Heart left ventricle (tissue), 16 donors: Measurements from ENCODE around the gene IL37. TPM values are rescaled to one million over a fixed set of nuclear protein-coding genes. Genes with fewer than 3 reads are reported as not detected.

Experiments used
- ATAC-seq, 4 donors: fragments of 200-7000 bp; cut with Tn5 transposase; one replicate each; pipeline ENCODE4 v1.9.1; 2020 to 2022; ENCODE audit warnings: moderate library complexity in 4 of 4, mild to moderate bottlenecking in 3 of 4, moderate number of reproducible peaks in 1 of 4
- DNase-seq, 5 donors: peaks; one replicate each; pipeline ENCODE4 v3.0.0-alpha.2; 2020
- H3K27ac ChIP-seq, 12 donors: fragments of 200-600 bp; sonication (generic) in 4 of 12; one replicate each; pipeline versions ENCODE4 v1.5.0 to v1.8.0; 2016 to 2022; ENCODE audit warnings: mild to moderate bottlenecking in 2 of 12
- H3K27me3 ChIP-seq, 9 donors: fragments of 200-600 bp; sonication (generic) in 2 of 9; one replicate each; pipeline versions ENCODE4 v1.5.1 to v1.8.0; 2016 to 2022; ENCODE audit warnings: mild to moderate bottlenecking in 3 of 9
- H3K36me3 ChIP-seq, 9 donors: fragments of 200-600 bp; sonication (generic) in 2 of 9; one replicate each; pipeline versions ENCODE4 v1.5.0 to v1.8.0; 2018 to 2022; ENCODE audit warnings: mild to moderate bottlenecking in 2 of 9
- H3K4me1 ChIP-seq, 12 donors: fragments of 200-600 bp; sonication (generic) in 4 of 12; one replicate each; pipeline versions ENCODE4 v1.5.0 to v1.8.0; 2016 to 2022; ENCODE audit warnings: mild to moderate bottlenecking in 3 of 12
- H3K4me3 ChIP-seq, 12 donors: fragments of 200-600 bp; sonication (generic) in 4 of 12; one replicate each; pipeline versions ENCODE4 v1.5.0 to v1.8.0; 2017 to 2022; ENCODE audit warnings: mild to moderate bottlenecking in 9 of 12, moderate library complexity in 4 of 12
- H3K9me3 ChIP-seq, 12 donors: fragments of 200-600 bp; sonication (generic) in 4 of 12; one replicate each; pipeline versions ENCODE4 v1.5.0 to v1.8.0; 2016 to 2022; ENCODE audit warnings: mild to moderate bottlenecking in 1 of 12
- POLR2A ChIP-seq, 2 donors: fragments of 450-650 bp; IDR thresholded peaks; one replicate each; pipeline ENCODE4 v1.6.1; 2017; ENCODE audit warnings: antibody characterized with exemption in 2 of 2, mild to moderate bottlenecking in 2 of 2, moderate library complexity in 2 of 2
- WGBS, 4 donors: extraction: QIAGEN DNeasy Blood & Tissue Kit in 2 of 4; methylation state at CpG; one replicate each; pipeline versions ENCODE4 v1.1.5 to v1.1.7; 2013 to 2018; 5-methylcytosine and 5-hydroxymethylcytosine counted together
- intact Hi-C, 10 donors: fragments of 100-400 bp; cut with DNase I; formaldehyde crosslinking; loops; one replicate each; pipeline versions ENCODE4 v1.11.1 to v1.14.2; 2022
- polyA plus RNA-seq, 2 donors: library from polyadenylated mRNA; stranded (reverse); fragments of 200-250 nt; gene quantifications; one replicate each; pipeline ENCODE4 v1.2.3, GENCODE V29; 2013
- total RNA-seq, 9 donors: library from RNA; depleted of rRNA in 2 of 9; stranded (reverse); fragments of >200 nt in 2 of 9; fragmentation: NEBNext Ultra II Directional in 3 of 9; extraction: Animal tissue kit (Norgen Biotek cat#: 25700) in 3 of 9; gene quantifications; one replicate each; pipeline versions ENCODE4 v1.1.0 to v1.2.4, GENCODE V29; 2016 to 2023
- TF ChIP-seq, protein P1 (sequence below), 12 donors: fragments of 200-600 bp; sonication (generic) in 4 of 12; IDR thresholded peaks; one replicate each; pipeline versions ENCODE4 v1.5.0 to v1.8.0; 2018 to 2022; ENCODE audit warnings: antibody characterized with exemption in 12 of 12, mild to moderate bottlenecking in 5 of 12
- donor health status: ischemic (EF 13 %, LVEDD 7.1; RV severe dilation, severe dysfunction).
- donor health status: healthy with polysubstance abuse.
- donor health status: DM: no; HTN: yes; CAD: no.
- donor health status: DM: no; HTN: no; CAD: no.
- donor health status: ischemic (EF 25% LVEDD 6.9; RV normal size, moderate dysfunction).
- donor health status: ischemic (EF 25% LVEDD 5.7; RV mildly dilated, moderate dysfunction).
- donor health status: healthy.
- donor health status: DM: yes; HTN: yes; CAD: no.
- donor health status: ischemic (EF 35%, LVEDD 5.7; RV mildly dilated, moderate dysfunction).
- donor health status: nonischemic (EF 11% LVEDD 7.7; RV severe dilation, severe dysfunction).
- donor health status: DM: yes; HTN: yes; CAD: no.
- donor health status: PGD.
- donor health status: ischemic (EF 29% LVEDD 5.4; RV normal size, mild dysfunction).
- donor health status: nonischemic (EF 23%, LVEDD 6.1; RV moderate dilation, normal function).

IL37 gene
- total and polyA plus RNA-seq, 11 donors = not detected

DNA sequence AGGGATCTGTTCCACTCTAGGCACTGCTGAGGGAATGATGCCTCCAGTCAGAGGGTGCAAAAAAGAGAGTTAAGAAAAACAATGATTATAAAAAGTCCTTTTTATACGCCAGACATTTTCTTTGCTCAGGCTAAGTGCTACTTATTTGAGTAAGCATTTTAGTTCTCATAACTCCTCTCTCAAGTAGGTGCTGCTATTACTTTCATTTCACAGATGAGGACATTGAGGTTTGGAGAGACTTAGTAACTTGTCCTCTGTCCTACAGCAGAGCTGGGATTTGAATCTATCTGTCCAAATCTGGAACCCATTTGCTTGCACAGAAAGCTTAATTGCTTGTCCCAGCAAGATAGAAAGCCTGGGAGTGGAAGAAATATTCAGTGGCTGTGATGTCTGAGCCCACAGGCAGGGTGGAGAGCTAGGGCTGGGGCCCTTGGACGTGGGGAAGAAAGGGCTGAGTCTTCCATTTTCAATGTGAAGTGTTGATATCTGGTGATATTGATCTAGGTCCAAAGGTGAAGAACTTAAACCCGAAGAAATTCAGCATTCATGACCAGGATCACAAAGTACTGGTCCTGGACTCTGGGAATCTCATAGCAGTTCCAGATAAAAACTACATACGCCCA lies 5.8 kb downstream of the IL37 start:
- Histone ChIP-seq H3K27ac (no peak overlapping the region), H3K4me3 (no peak overlapping the region), H3K4me1 (no peaks in the 10 kb centered on the region), H3K27me3 (peaks cover 0 to 15% (median 0%) of the 10 kb centered on the region in 9 donors), H3K36me3 (no peaks in the 10 kb centered on the region), H3K9me3 (peaks cover 0 to 8% (median 0%) of the 10 kb centered on the region in 12 donors)
- ATAC-seq (no peak), DNase-seq (no peak)
- WGBS, 4 donors = 81 to 91% (median 87%) methylated on average over 4 of the region's 4 CpGs
- TF ChIP-seq POLR2A (IDR thresholded peaks at IDR 0.05) = no peak
- TF ChIP-seq, protein P1, sequence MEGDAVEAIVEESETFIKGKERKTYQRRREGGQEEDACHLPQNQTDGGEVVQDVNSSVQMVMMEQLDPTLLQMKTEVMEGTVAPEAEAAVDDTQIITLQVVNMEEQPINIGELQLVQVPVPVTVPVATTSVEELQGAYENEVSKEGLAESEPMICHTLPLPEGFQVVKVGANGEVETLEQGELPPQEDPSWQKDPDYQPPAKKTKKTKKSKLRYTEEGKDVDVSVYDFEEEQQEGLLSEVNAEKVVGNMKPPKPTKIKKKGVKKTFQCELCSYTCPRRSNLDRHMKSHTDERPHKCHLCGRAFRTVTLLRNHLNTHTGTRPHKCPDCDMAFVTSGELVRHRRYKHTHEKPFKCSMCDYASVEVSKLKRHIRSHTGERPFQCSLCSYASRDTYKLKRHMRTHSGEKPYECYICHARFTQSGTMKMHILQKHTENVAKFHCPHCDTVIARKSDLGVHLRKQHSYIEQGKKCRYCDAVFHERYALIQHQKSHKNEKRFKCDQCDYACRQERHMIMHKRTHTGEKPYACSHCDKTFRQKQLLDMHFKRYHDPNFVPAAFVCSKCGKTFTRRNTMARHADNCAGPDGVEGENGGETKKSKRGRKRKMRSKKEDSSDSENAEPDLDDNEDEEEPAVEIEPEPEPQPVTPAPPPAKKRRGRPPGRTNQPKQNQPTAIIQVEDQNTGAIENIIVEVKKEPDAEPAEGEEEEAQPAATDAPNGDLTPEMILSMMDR (IDR thresholded peaks at IDR 0.05) = no peak
- intact Hi-C loops = no loop called here

DNA sequence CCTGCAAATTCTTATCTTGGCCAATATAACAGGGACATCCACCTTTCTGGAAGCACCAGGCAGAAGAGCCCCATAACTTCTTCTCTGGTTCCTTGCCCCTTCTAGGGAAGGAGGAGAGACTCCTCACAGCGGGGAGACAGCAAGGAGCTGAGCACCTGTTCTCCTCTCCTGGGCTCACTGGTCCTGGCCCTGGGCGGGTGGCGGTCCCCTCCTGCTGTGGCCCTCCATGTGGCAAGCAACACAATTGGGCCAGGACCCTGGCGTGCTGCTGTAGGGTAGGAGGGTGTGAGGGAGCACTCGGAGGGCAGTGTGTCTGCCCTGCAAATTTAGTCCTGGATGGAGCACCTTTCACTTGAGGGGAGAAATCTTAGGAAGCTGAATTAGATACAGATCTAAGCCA lies 6.9 kb downstream of the IL37 start:
- 85 to 94% (median 93%) methylated on average over 5 of the region's 5 CpGs for WGBS, 4 donors
- H3K4me3 ChIP-seq = no peak overlapping the region
- DNase-seq (no peak), ATAC-seq (no peak)
- TF ChIP-seq, protein P1 (IDR thresholded peaks at IDR 0.05) = no peak
- TF ChIP-seq POLR2A (IDR thresholded peaks at IDR 0.05) = no peak
- H3K4me1 ChIP-seq = no peaks in the 10 kb centered on the region
- no peaks in the 10 kb centered on the region for H3K36me3 ChIP-seq
- intact Hi-C loops = no loop called here
- peaks cover 0 to 8% (median 0%) of the 10 kb centered on the region in 12 donors for H3K9me3 ChIP-seq
- H3K27me3 ChIP-seq = peaks cover 0 to 15% (median 0%) of the 10 kb centered on the region in 9 donors
- H3K27ac ChIP-seq = no peak overlapping the region

DNA sequence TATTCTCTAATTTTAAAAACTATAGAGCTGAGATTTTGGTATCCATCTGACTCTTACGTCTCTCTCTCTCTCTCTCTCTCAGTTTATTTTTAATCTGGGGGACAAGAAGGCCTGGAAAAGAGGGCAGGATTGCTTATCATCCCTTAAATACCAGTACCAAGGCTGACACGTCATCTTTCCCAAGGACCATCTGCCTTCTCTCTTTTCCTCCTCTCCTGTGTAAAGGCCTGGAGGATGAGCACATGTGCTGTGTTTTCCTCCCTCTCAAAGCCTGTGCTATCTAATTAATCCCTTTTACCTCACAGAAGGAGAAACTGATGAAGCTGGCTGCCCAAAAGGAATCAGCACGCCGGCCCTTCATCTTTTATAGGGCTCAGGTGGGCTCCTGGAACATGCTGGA lies 7.3 kb downstream of the IL37 start:
- H3K36me3 ChIP-seq = no peaks in the 10 kb centered on the region
- H3K4me3 ChIP-seq = no peak overlapping the region
- 75 to 81% (median 79%) methylated on average over 4 of the region's 4 CpGs for WGBS, 4 donors
- H3K27me3 ChIP-seq = peaks cover 0 to 11% (median 0%) of the 10 kb centered on the region in 9 donors
- H3K4me1 ChIP-seq = no peaks in the 10 kb centered on the region
- no peak overlapping the region for H3K27ac ChIP-seq
- DNase-seq (no peak), ATAC-seq (no peak)
- intact Hi-C loops = no loop called here
- TF ChIP-seq, protein P1 (IDR thresholded peaks at IDR 0.05) = no peak
- TF ChIP-seq POLR2A (IDR thresholded peaks at IDR 0.05) = no peak
- H3K9me3 ChIP-seq = peaks cover 0 to 8% (median 0%) of the 10 kb centered on the region in 12 donors

GRCh38 chr2:112919086-112919485 lies 8.1 kb downstream of the IL37 start:
- Histone ChIP-seq H3K4me1 (no peaks in the 10 kb centered on the region), H3K4me3 (no peak overlapping the region), H3K36me3 (no peaks in the 10 kb centered on the region), H3K9me3 (peaks cover 0 to 8% (median 0%) of the 10 kb centered on the region in 12 donors), H3K27me3 (peaks cover 0 to 10% (median 0%) of the 10 kb centered on the region in 9 donors), H3K27ac (no peak overlapping the region)
- DNase-seq (no peak), ATAC-seq (no peak)
- WGBS, 4 donors = 74 to 86% (median 76%) methylated on average over 1 of the region's 1 CpG
- no peak for TF ChIP-seq POLR2A (IDR thresholded peaks at IDR 0.05)
- TF ChIP-seq, protein P1 (IDR thresholded peaks at IDR 0.05) = no peak
- intact Hi-C loops = no loop called here
